ENCODE data around the gene MAPKAPK2. TPM values are rescaled to one million over a fixed set of nuclear protein-coding genes. Genes with fewer than 3 reads are reported as not detected.

Gene MAPKAPK2
- total RNA-seq, 1 experiment from 2014 or later = 72.4 TPM

- intact Hi-C loops (cut with micrococcal nuclease; ENCODE audit: unreplicated experiment) (no loop called here), in situ Hi-C loops (cut with HindIII; ENCODE audit: low pct_unique_long_range_greater_than_20kb, low sequenced_read_pairs) (no loop called here)
- Histone ChIP-seq H3K27ac (ENCODE audit: low read length) (no peak overlapping the region), H3K36me3 (ENCODE audit: control insufficient read depth, insufficient read depth, low read length) (no peaks in the 10 kb centered on the region; the same call in 1 of the 2 replicates), H3K27me3 (ENCODE audit: control insufficient read depth, insufficient read depth, low read length) (no peaks in the 10 kb centered on the region), H3K4me1 (ENCODE audit: control insufficient read depth, insufficient read depth, low read length) (no peaks in the 10 kb centered on the region), H3K9me3 (ENCODE audit: control insufficient read depth, insufficient read depth, low read depth, low read length) (no peaks in the 10 kb centered on the region), H3K4me3 (ENCODE audit: low read depth in 2 of 2, low read length in 2 of 2) (no peak overlapping the region)
- ATAC-seq (no peak), DNase-seq (ENCODE audit: low read depth, low spot score) (no peak)
- TF ChIP-seq CTCF (IDR thresholded peaks at IDR 0.05) = no peak
- TF ChIP-seq SIN3A (IDR thresholded peaks at IDR 0.05; ENCODE audit: borderline replicate concordance, insufficient read depth, low read depth, low read length) = no peak
- no peak for TF ChIP-seq REST (IDR thresholded peaks at IDR 0.05; ENCODE audit: insufficient read depth in 1 of 2, low read depth in 2 of 2, low read length in 1 of 2)
- TF ChIP-seq TCF7L2 (IDR thresholded peaks at IDR 0.05; ENCODE audit: low read depth, low read length) = no peak
- no peak for TF ChIP-seq POLR2AphosphoS5 (IDR thresholded peaks at IDR 0.05; ENCODE audit: low read depth, low read length)
- no TSS peak for BruUV-seq (replicated peaks)
- CTCF ChIA-PET = no interaction called here
- POLR2A ChIA-PET = no interaction called here
Observed at GRCh38 chr1:206729050-206729449, 44.3 kb downstream of the MAPKAPK2 start.

GRCh38 chr1:206729507-206729906 is 44.8 kb downstream of the MAPKAPK2 start:
- no peaks in the 10 kb centered on the region for H3K4me1 ChIP-seq (ENCODE audit: control insufficient read depth, insufficient read depth, low read length)
- H3K27me3 ChIP-seq (ENCODE audit: control insufficient read depth, insufficient read depth, low read length) = no peaks in the 10 kb centered on the region
- no peak overlapping the region for H3K4me3 ChIP-seq (ENCODE audit: low read depth in 2 of 2, low read length in 2 of 2)
- DNase-seq (ENCODE audit: low read depth, low spot score) = no peak
- H3K27ac ChIP-seq (ENCODE audit: low read length) = no peak overlapping the region
- intact Hi-C loops (cut with micrococcal nuclease; ENCODE audit: unreplicated experiment) = no loop called here
- ChIA-PET POLR2A (no interaction called here), CTCF (no interaction called here)
- no peaks in the 10 kb centered on the region for H3K9me3 ChIP-seq (ENCODE audit: control insufficient read depth, insufficient read depth, low read depth, low read length)
- TF ChIP-seq POLR2AphosphoS5 (IDR thresholded peaks at IDR 0.05; ENCODE audit: low read depth, low read length) (no peak), REST (IDR thresholded peaks at IDR 0.05; ENCODE audit: insufficient read depth in 1 of 2, low read depth in 2 of 2, low read length in 1 of 2) (no peak), CTCF (IDR thresholded peaks at IDR 0.05) (no peak), TCF7L2 (IDR thresholded peaks at IDR 0.05; ENCODE audit: low read depth, low read length) (no peak), SIN3A (IDR thresholded peaks at IDR 0.05; ENCODE audit: borderline replicate concordance, insufficient read depth, low read depth, low read length) (no peak)
- no TSS peak for BruUV-seq (replicated peaks)
- ATAC-seq = no peak
- H3K36me3 ChIP-seq (ENCODE audit: control insufficient read depth, insufficient read depth, low read length) = no peaks in the 10 kb centered on the region; the same call in 1 of the 2 replicates
- in situ Hi-C loops (cut with HindIII; ENCODE audit: low pct_unique_long_range_greater_than_20kb, low sequenced_read_pairs) = no loop called here
